ENCODE data around the gene AOPEP. TPM values are rescaled to one million over a fixed set of nuclear protein-coding genes. Genes with fewer than 3 reads are reported as not detected.

AOPEP gene
- total and polyA plus RNA-seq, 2 of the 13 experiments (the other 11 are each of a cell fraction or from before 2014, with no cell fraction given), result 22.2 to 41.6 TPM

- no peaks in the 10 kb centered on the region for H3K36me3 ChIP-seq (replicated peaks in 1 of 2; ENCODE audit: control insufficient read depth in 1 of 2, insufficient read depth in 2 of 2, low read length in 2 of 2)
- no peaks in the 10 kb centered on the region for H3K9me3 ChIP-seq (ENCODE audit: low read length)
- no peak overlapping the region for H3K27ac ChIP-seq (ENCODE audit: extremely low read length, insufficient read depth, low read length)
- FAIRE-seq (no peak), DNase-seq (ENCODE audit: low spot score) (no peak), ATAC-seq (no peak)
- no peak overlapping the region for H2AFZ ChIP-seq (ENCODE audit: low read length)
- H4K20me1 ChIP-seq (ENCODE audit: insufficient read depth, low read length), result no peaks in the 10 kb centered on the region
- H3K9ac ChIP-seq (ENCODE audit: insufficient read depth, low read depth, low read length), result no peak overlapping the region
- no peaks in the 10 kb centered on the region for H3K27me3 ChIP-seq (ENCODE audit: control insufficient read depth in 1 of 2, insufficient read depth in 2 of 2, low read length in 2 of 2)
- H3K4me2 ChIP-seq (ENCODE audit: low read depth, low read length), result no peak overlapping the region
- no peak overlapping the region for H3K4me3 ChIP-seq (replicated peaks in 1 of 3; ENCODE audit: insufficient read depth in 1 of 3, low read depth in 2 of 3, low read length in 3 of 3)
- H3K79me2 ChIP-seq (ENCODE audit: insufficient read depth, low read length), result no peaks in the 10 kb centered on the region
- in situ Hi-C loops (cut with HindIII; ENCODE audit: extremely low pct_ligation_motif_present, low pct_unique_long_range_greater_than_20kb) (no loop called here), intact Hi-C loops (cut with micrococcal nuclease; ENCODE audit: unreplicated experiment) (loop anchor here (10.0 kb wide), 2 partner anchors 71 to 131 kb away; partner anchors contain the start of gene AOPEP)
- CTCF ChIA-PET (ENCODE audit: low intra/inter-chr PET ratio, low total read pairs), result no interaction called here
- POLR2A ChIA-PET, result interaction anchor here (0.6 kb wide), 1 partner anchor 19 kb away, joined by 3 read pairs; no protein-coding TSS in a partner anchor
- 94% methylated on average over 5 of the region's 5 CpGs for WGBS (ENCODE audit: low lambda C conversion rate)
- TF ChIP-seq LRRFIP1 (CRISPR knock-in tag; conservative IDR thresholded peaks at IDR 0.05) (no peak), MATR3 (CRISPR knock-in tag; IDR thresholded peaks at IDR 0.05) (no peak), HIVEP1 (CRISPR knock-in tag; IDR thresholded peaks at IDR 0.05) (no peak), RELA (CRISPR knock-in tag; IDR thresholded peaks at IDR 0.05) (no peak), ZNF407 (CRISPR knock-in tag; IDR thresholded peaks at IDR 0.05; ENCODE audit: not compliant biosample characterization) (no peak), ZNF614 (CRISPR knock-in tag; IDR thresholded peaks at IDR 0.05; ENCODE audit: borderline replicate concordance) (no peak), NFIB (CRISPR knock-in tag; IDR thresholded peaks at IDR 0.05; ENCODE audit: borderline replicate concordance) (no peak)
- no TSS peak for BruUV-seq (replicated peaks)
- H3K4me1 ChIP-seq (ENCODE audit: insufficient read depth, low read length), result peaks cover 42% of the 10 kb centered on the region
Observed at GRCh38 chr9:94855903-94856302, 129.4 kb downstream of the AOPEP start.
